ENCODE data around the gene USHBP1.

Gene USHBP1

GRCh38 chr19:17248011-17248776, 16.4 kb downstream of the USHBP1 start:
- H3K4me2 ChIP-seq, result no peak overlapping the region
- no peak overlapping the region for H3K27ac ChIP-seq
- H3K4me3 ChIP-seq (IDR thresholded peaks at IDR 0.05; ENCODE audit: insufficient read depth, low read depth, low read length), result no peak overlapping the region

GRCh38 chr19:17246681-17247425, 17.7 kb downstream of the USHBP1 start:
- Histone ChIP-seq H3K9ac (peak overlapping the region; percentile 44; the same call in 1 of the 2 replicates), H3K4me2 (peak overlapping the region; percentile 81), H4K20me1 (ENCODE audit: insufficient read depth) (no peaks in the 10 kb centered on the region), H3K36me3 (ENCODE audit: insufficient read depth) (no peaks in the 10 kb centered on the region), H3K4me3 (IDR thresholded peaks at IDR 0.05; ENCODE audit: insufficient read depth, low read depth, low read length) (no peak overlapping the region), H3K79me2 (ENCODE audit: insufficient read depth, low read depth) (no peaks in the 10 kb centered on the region), H3K27me3 (ENCODE audit: insufficient read depth, low read depth) (no peaks in the 10 kb centered on the region), H2AFZ (ENCODE audit: low read depth) (peak overlapping the region; percentile 85), H3K27ac (no peak overlapping the region), H3K4me1 (ENCODE audit: low read depth, poor library complexity, severe bottlenecking) (peaks cover 10% of the 10 kb centered on the region)
- TF ChIP-seq CTCF (conservative IDR thresholded peaks at IDR 0.05; ENCODE audit: low read depth, low read length), result no peak

More at GRCh38 chr19:17248011-17248776, 16.4 kb downstream of the USHBP1 start:
- Histone ChIP-seq H2AFZ (ENCODE audit: low read depth) (no peak overlapping the region), H3K4me1 (ENCODE audit: low read depth, poor library complexity, severe bottlenecking) (peaks cover 10% of the 10 kb centered on the region), H3K79me2 (ENCODE audit: insufficient read depth, low read depth) (no peaks in the 10 kb centered on the region), H3K9ac (no peak overlapping the region), H3K27me3 (ENCODE audit: insufficient read depth, low read depth) (no peaks in the 10 kb centered on the region), H4K20me1 (ENCODE audit: insufficient read depth) (no peaks in the 10 kb centered on the region), H3K36me3 (ENCODE audit: insufficient read depth) (no peaks in the 10 kb centered on the region)
- TF ChIP-seq CTCF (conservative IDR thresholded peaks at IDR 0.05; ENCODE audit: low read depth, low read length), result no peak

- no peaks in the 10 kb centered on the region for H3K27me3 ChIP-seq (ENCODE audit: insufficient read depth, low read depth)
- no peaks in the 10 kb centered on the region for H3K79me2 ChIP-seq (ENCODE audit: insufficient read depth, low read depth)
- peak within 1 kb of the TSS; percentile 44; the same call in 1 of the 2 replicates for H3K9ac ChIP-seq
- peaks cover 10% of the 10 kb centered on the region for H3K4me1 ChIP-seq (ENCODE audit: low read depth, poor library complexity, severe bottlenecking)
- peak within 1 kb of the TSS; percentile 81 for H3K4me2 ChIP-seq
- H3K27ac ChIP-seq, result 0 out of 2 replicates have a peak within 1 kb of the TSS, but pooled peaks have one; percentile 22
- H4K20me1 ChIP-seq (ENCODE audit: insufficient read depth), result no peaks in the 10 kb centered on the region
- peak within 1 kb of the TSS; percentile 85 for H2AFZ ChIP-seq (ENCODE audit: low read depth)
- no peak within 1 kb of the TSS for H3K4me3 ChIP-seq (IDR thresholded peaks at IDR 0.05; ENCODE audit: insufficient read depth, low read depth, low read length)
- no peaks in the 10 kb centered on the region for H3K36me3 ChIP-seq (ENCODE audit: insufficient read depth)
- no peak for TF ChIP-seq CTCF (conservative IDR thresholded peaks at IDR 0.05; ENCODE audit: low read depth, low read length)
Observed at GRCh38 chr19:17245535-17245984, 19.0 kb downstream of the USHBP1 start, which contains the start of gene NR2F6. Gene NR2F6, minus strand, starts transcription at chr19:17245919. Its CDS starts 699 bp downstream, at chr19:17245220.

- Histone ChIP-seq H3K27me3 (ENCODE audit: insufficient read depth, low read depth) (no peaks in the 10 kb centered on the region), H3K36me3 (ENCODE audit: insufficient read depth) (no peaks in the 10 kb centered on the region), H3K4me3 (IDR thresholded peaks at IDR 0.05; ENCODE audit: insufficient read depth, low read depth, low read length) (no peak overlapping the region), H3K4me2 (peak overlapping the region; percentile 50), H3K27ac (no peak overlapping the region), H2AFZ (ENCODE audit: low read depth) (0 out of 2 replicates have a peak overlapping the region, but pooled peaks have one; percentile 22), H3K4me1 (ENCODE audit: low read depth, poor library complexity, severe bottlenecking) (peaks cover 10% of the 10 kb centered on the region), H3K79me2 (ENCODE audit: insufficient read depth, low read depth) (no peaks in the 10 kb centered on the region), H4K20me1 (ENCODE audit: insufficient read depth) (no peaks in the 10 kb centered on the region), H3K9ac (peak overlapping the region; percentile 41; the same call in 1 of the 2 replicates)
- no peak for TF ChIP-seq CTCF (conservative IDR thresholded peaks at IDR 0.05; ENCODE audit: low read depth, low read length)
Observed at GRCh38 chr19:17244618-17245534, 19.7 kb downstream of the USHBP1 start.

Data from KMS-11 (cell line).